ENCODE data around the gene CDKN1C. TPM values are rescaled to one million over a fixed set of nuclear protein-coding genes. Genes with fewer than 3 reads are reported as not detected.

The CDKN1C gene
- total RNA-seq, 4 donors from 2014 or later = 27.1 to 52.7 (median 31.4) TPM

DNA sequence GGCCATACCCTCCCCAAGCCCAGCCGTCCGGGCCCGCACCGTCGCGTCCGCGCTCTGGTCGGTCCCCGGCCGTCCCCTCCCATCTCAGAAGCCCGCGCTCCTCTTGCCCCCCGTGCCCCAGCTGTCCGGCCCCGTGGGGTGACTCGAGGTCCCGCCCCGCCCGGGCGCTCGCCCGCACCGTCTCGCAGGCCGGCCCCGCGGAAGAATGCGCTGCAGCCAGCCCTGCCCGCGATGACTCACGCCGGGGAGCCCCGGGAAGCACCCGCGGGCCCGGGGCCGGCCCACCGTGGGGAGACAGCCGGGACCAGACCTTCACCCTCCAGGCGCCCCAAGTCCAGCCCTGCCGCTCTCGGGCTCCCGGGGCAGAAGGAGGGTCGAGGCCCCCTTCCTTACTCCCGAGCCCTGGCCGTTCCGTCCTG is 44.0 kb upstream of the CDKN1C start:
- TF ChIP-seq POLR2A (IDR thresholded peaks at IDR 0.05) = no peak
- TF ChIP-seq, protein P1, sequence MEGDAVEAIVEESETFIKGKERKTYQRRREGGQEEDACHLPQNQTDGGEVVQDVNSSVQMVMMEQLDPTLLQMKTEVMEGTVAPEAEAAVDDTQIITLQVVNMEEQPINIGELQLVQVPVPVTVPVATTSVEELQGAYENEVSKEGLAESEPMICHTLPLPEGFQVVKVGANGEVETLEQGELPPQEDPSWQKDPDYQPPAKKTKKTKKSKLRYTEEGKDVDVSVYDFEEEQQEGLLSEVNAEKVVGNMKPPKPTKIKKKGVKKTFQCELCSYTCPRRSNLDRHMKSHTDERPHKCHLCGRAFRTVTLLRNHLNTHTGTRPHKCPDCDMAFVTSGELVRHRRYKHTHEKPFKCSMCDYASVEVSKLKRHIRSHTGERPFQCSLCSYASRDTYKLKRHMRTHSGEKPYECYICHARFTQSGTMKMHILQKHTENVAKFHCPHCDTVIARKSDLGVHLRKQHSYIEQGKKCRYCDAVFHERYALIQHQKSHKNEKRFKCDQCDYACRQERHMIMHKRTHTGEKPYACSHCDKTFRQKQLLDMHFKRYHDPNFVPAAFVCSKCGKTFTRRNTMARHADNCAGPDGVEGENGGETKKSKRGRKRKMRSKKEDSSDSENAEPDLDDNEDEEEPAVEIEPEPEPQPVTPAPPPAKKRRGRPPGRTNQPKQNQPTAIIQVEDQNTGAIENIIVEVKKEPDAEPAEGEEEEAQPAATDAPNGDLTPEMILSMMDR (IDR thresholded peaks at IDR 0.05) = no peak
- peak in 1 of 2 donors; percentile 92 for DNase-seq (ENCODE audit: low spot score in 2 of 2)
- WGBS, 2 donors = 1% methylated on average over 17 of the region's 48 CpGs; no CpG with 5 or more reads in 1 of the 2 donors

DNA sequence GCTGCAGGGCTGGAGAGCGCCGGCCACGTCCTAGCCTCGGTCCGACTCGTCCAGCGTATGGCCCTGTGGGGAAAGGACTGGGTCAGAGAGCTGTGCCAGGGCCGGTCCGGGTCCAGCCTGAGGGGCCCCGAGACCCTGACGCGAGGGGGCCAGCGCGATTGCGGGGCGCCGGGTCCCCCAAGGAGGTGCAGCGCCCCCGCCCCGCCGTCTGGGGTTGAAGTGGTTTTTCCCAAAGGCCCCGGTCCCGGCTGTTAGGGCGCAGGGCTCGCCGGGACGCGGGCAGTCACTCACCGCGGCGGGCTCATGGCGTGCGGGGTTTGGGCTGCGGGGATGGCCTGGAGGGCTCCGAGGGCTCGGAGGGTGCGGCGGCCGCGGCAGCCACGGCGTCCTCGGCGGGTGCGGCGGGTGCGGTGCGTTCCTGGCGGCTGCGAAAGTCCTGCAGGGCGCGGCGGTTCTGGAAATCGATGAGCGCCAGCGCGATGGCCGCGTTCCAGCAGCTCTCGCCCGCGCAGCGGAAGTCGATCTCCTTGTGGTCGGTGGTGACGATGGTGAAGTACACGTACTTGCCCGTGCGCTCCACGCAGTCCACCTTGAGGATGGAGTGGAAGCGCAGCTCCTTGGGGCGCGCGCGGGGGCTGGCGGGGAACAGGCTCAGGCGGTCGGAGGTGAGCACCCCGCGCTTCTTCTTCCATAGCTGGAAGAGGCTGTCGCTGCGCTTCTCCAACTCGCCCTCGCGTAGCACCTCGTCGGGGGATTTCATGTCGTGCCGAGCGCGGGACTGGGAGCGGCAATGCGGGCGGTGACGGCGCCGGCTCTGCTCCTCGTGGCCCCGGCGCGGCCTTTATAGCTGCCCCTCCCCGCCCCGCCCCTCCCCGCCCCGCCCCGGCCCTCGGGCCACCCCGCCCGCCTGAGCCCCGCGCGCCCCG is 43.3 kb upstream of the CDKN1C start, which contains the start of gene PHLDA2:
Gene PHLDA2, minus strand, starts transcription at position 816 of the 926 bp plus-strand sequence. Its CDS starts 56 bp downstream, at position 760.
- WGBS, 2 donors = 0 to 1% methylated on average over 55 to 107 of the region's 113 CpGs

More for the DNA sequence above, 44.0 kb upstream of the CDKN1C start:
- intact Hi-C loops (cut with DNase I; ENCODE audit: low total_unique reads) = no loop called here
- no peak overlapping the region for H3K4me3 ChIP-seq (ENCODE audit: low read depth, poor library complexity, severe bottlenecking)

DNA sequence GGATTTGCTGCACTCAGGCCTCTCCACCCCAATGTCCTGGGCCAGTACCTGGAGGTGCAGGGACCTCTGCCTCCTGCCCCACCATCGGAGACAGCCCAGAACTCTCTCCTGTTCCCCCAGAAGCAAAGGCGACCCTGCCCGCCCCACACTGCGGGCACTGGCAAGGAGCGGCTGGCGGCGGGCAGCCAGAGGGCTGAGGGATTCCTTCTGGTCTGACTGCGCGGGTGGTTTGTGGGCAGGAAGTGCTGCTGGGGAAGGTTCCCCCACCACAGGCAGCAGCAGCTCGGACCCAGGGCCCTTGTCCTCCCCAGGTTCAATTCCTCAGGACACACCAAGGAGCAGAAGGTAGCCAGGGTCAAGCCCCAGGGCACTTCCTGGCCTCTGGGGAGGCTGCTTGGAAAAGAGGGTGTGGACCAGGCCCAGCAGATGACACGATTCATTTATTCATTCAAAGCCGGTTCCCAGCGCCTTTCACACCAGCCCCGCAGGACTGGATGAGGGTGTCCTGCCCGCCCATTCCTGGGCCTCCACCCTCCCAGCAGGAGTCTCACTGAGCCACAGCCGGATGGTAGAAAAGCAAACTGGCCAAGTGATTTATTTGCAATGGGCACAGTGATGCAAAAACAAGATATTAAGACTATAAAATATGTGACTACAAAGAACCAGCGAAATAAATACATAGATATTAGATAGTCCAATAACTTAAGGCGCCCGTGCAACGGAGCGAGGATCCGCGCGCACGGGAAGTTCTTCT is 42.5 kb upstream of the CDKN1C start:
- intact Hi-C loops (cut with DNase I; ENCODE audit: low total_unique reads) = no loop called here
- WGBS, 2 donors = 33 to 39% methylated on average over 25 of the region's 25 CpGs
- no peak for DNase-seq (ENCODE audit: low spot score in 2 of 2)
- H3K4me3 ChIP-seq (ENCODE audit: low read depth, poor library complexity, severe bottlenecking) = no peak overlapping the region
- TF ChIP-seq, protein P1 (IDR thresholded peaks at IDR 0.05) = no peak
- no peak for TF ChIP-seq POLR2A (IDR thresholded peaks at IDR 0.05)

More for the DNA sequence above, 43.3 kb upstream of the CDKN1C start, which contains the start of gene PHLDA2:
- peak within 1 kb of the TSS; percentile 21 for H3K4me3 ChIP-seq (ENCODE audit: low read depth, poor library complexity, severe bottlenecking)
- peak in 1 of 2 donors; percentile 93 for DNase-seq (ENCODE audit: low spot score in 2 of 2)
- TF ChIP-seq, protein P1 (IDR thresholded peaks at IDR 0.05) = no peak
- TF ChIP-seq POLR2A (IDR thresholded peaks at IDR 0.05) = no peak
- intact Hi-C loops (cut with DNase I; ENCODE audit: low total_unique reads) = no loop called here

DNA sequence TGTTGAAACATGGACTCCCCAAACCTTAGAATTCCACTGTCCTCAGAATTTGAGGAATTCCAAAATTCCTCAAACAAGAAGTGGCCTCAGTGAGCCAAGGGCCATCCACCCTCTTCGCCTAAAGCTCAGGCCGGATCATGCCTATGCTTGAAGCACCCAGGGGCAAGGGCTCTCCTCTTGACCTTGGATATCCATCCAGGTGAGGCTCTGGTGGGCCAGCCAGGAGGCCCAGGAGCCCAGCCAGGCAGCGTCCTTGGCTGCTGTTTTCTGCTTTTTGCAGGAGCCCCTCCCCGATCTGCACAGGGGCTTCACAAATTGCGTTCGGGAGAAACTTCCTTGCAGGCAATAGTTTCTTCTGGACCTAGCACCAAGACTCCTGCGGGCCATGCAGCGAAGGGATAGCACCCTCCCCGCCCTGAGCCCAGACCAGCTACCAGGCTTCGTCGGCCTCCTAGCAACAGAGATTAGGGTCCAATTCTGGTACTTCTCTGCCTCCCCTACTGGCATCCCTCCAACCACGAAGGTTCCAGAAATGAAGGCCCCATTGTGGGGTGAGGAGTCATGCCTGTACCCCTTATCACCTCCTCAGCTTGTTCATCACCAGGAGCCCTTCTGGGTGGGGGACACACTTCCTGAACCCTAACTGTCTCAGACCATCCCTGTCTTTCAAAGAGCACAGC is 41.7 kb upstream of the CDKN1C start:
- no peak for DNase-seq (ENCODE audit: low spot score in 2 of 2)
- H3K4me3 ChIP-seq (ENCODE audit: low read depth, poor library complexity, severe bottlenecking) = no peak overlapping the region
- TF ChIP-seq POLR2A (IDR thresholded peaks at IDR 0.05) = no peak
- TF ChIP-seq, protein P1 (IDR thresholded peaks at IDR 0.05) = no peak
- WGBS, 2 donors = 88 to 92% methylated on average over 12 of the region's 12 CpGs
- intact Hi-C loops (cut with DNase I; ENCODE audit: low total_unique reads) = no loop called here

DNA sequence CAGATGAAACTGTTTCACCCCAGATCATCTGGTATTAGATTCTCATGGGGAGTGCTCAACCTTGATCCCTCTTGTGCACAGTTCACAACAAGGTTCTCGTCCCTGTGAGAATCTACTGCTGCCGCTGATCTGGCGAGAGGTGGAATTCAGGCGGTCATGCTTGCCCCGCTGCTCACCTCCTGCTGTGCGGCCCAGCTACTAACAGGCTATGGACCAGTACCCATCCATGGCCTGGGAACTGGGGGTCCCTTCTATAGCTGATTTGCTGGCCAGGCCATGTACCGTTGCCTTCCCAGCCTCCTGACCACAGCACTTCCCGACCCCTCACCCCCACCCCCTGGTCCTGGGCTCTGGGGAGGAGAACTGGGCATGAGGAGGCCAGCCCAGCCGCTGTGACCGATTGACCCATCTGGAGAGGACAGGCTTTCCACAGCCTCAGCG is 41.1 kb upstream of the CDKN1C start:
- intact Hi-C loops (cut with DNase I; ENCODE audit: low total_unique reads) = no loop called here
- H3K4me3 ChIP-seq (ENCODE audit: low read depth, poor library complexity, severe bottlenecking) = no peak overlapping the region
- 92 to 95% methylated on average over 11 of the region's 11 CpGs for WGBS, 2 donors
- TF ChIP-seq, protein P1 (IDR thresholded peaks at IDR 0.05) = no peak
- no peak for TF ChIP-seq POLR2A (IDR thresholded peaks at IDR 0.05)
- no peak for DNase-seq (ENCODE audit: low spot score in 2 of 2)
